Osteocyte (in vitro differentiated cells): ENCODE results near the gene RNF2. TPM values are rescaled to one million over a fixed set of nuclear protein-coding genes. Genes with fewer than 3 reads are reported as not detected.

Experiments
- DNase-seq: peaks from one replicate; pipeline ENCODE4 v3.0.0; 2021; ENCODE audit warnings: mixed read lengths; ENCODE audit not compliant: unreplicated experiment; ENCODE audit errors: extremely low spot score
- H3K27ac Mint-ChIP-seq: one replicate; pipeline ENCODE4 v1.8.0; 2021; ENCODE audit warnings: mild to moderate bottlenecking, mixed read lengths; ENCODE audit not compliant: unreplicated experiment
- H3K27me3 Mint-ChIP-seq: one replicate; pipeline ENCODE4 v1.8.0; 2021; ENCODE audit warnings: mixed read lengths; ENCODE audit not compliant: unreplicated experiment
- H3K36me3 Mint-ChIP-seq: one replicate; pipeline ENCODE4 v1.8.0; 2021; ENCODE audit warnings: mixed read lengths; ENCODE audit not compliant: unreplicated experiment
- H3K4me1 Mint-ChIP-seq: one replicate; pipeline ENCODE4 v1.8.0; 2021; ENCODE audit warnings: mixed read lengths; ENCODE audit not compliant: unreplicated experiment
- H3K4me3 Mint-ChIP-seq: one replicate; pipeline ENCODE4 v1.8.0; 2021; ENCODE audit warnings: mild to moderate bottlenecking, moderate library complexity, mixed read lengths; ENCODE audit not compliant: unreplicated experiment
- H3K9me3 Mint-ChIP-seq: one replicate; pipeline ENCODE4 v1.8.0; 2021; ENCODE audit warnings: mixed read lengths; ENCODE audit not compliant: unreplicated experiment
- CTCF ChIP-seq: fragments of 200-600 bp; sonication (generic); IDR thresholded peaks from 2 replicates; pipeline ENCODE4 v1.5.0; 2021; ENCODE audit warnings: antibody characterized with exemption, mild to moderate bottlenecking, moderate library complexity
- total RNA-seq: library from RNA; stranded (reverse); gene quantifications from 2 replicates; pipeline ENCODE4 v1.2.1, GENCODE V29; 2021

RNF2 gene
- total RNA-seq, 1 donor from 2014 or later, result 19.5 TPM

DNA sequence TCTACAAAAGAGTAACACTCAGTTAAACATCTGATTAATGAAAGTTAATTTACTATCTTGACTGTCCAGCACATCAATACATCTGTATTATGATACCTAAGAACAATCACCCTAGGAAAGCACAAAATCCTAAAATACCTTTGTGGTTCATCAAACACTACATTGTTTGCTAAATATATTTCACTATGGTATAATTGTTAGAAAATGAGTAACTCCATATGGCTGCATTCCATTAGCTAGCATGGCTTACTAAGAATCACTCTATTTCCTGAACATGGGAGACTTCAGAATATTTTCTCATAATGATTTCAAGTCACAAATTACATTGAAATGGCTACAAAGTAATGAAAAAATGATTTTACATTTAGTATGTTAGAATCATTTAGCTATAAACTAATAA lies 98.9 kb downstream of the RNF2 start:
- no peaks in the 10 kb centered on the region for H3K27me3 Mint-ChIP-seq
- no peak for DNase-seq
- no peaks in the 10 kb centered on the region for H3K9me3 Mint-ChIP-seq
- no peak for TF ChIP-seq CTCF
- H3K4me1 Mint-ChIP-seq, result no peaks in the 10 kb centered on the region
- H3K36me3 Mint-ChIP-seq, result peaks cover 43% of the 10 kb centered on the region
- H3K4me3 Mint-ChIP-seq, result no peak overlapping the region
- H3K27ac Mint-ChIP-seq, result no peak overlapping the region

DNA sequence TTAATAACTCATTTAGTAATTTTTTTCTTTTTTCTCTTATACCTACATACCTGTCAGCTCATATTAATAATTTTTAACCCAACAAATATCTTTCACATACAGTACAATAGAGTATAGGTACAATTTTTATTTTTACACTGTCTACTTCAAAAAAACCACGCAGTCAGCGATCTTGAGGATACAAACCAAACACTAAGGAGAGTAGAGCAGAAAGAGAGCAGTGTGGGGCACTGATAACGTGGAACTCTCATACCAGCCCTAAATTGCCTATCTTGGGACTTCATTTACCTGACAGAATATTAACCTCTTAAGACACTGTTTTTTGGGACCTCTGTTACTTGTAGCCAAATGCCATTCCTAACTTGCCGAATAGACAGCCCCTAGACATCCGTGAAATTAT lies 105.9 kb downstream of the RNF2 start:
- no peak for TF ChIP-seq CTCF
- H3K9me3 Mint-ChIP-seq, result no peaks in the 10 kb centered on the region
- H3K27me3 Mint-ChIP-seq, result no peaks in the 10 kb centered on the region
- H3K4me3 Mint-ChIP-seq, result no peak overlapping the region
- no peak overlapping the region for H3K27ac Mint-ChIP-seq
- no peak for DNase-seq
- H3K36me3 Mint-ChIP-seq, result peaks cover 30% of the 10 kb centered on the region
- H3K4me1 Mint-ChIP-seq, result peaks cover 33% of the 10 kb centered on the region

Other genes with a start within 250 kb of the RNF2 start
- gene NIBAN1, start 71.0 kb upstream of the RNF2 start, total RNA-seq, result 12.5 and 16.5 TPM in 2 replicates
- 14.1 and 16.9 TPM in 2 replicates for gene TRMT1L, start 111.4 kb downstream of the RNF2 start, total RNA-seq
- 7.6 and 8.3 TPM in 2 replicates for gene SWT1, start 111.6 kb downstream of the RNF2 start, total RNA-seq